Measurements from ENCODE around the gene NGDN. TPM values are rescaled to one million over a fixed set of nuclear protein-coding genes. Genes with fewer than 3 reads are reported as not detected.
"Not testable (repeated sequence)": the region's sequence is repeated elsewhere in the genome, so short reads cannot be mapped to it uniquely, and the experiment has no call there.

Gene NGDN
- total and polyA plus RNA-seq, 2 experiments from 2014 or later, result 47.2 to 47.6 TPM

GRCh38 chr14:23452237-23452636 lies 17.3 kb upstream of the NGDN start:
- Histone ChIP-seq H3K4me1 (ENCODE audit: insufficient read depth) (peaks cover 11% of the 10 kb centered on the region), H4K20me1 (ENCODE audit: insufficient read depth, poor library complexity, severe bottlenecking) (no peaks in the 10 kb centered on the region), H3K36me3 (replicated peaks; ENCODE audit: insufficient read depth, low read depth) (no peaks in the 10 kb centered on the region), H3K27me3 (no peaks in the 10 kb centered on the region), H3K9me2 (replicated peaks; ENCODE audit: insufficient read depth) (no peaks in the 10 kb centered on the region), H3K4me3 (no peak overlapping the region), H2AFZ (no peak overlapping the region), H3K9me3 (ENCODE audit: low read depth) (no peaks in the 10 kb centered on the region), H3K79me2 (no peaks in the 10 kb centered on the region), H3K4me2 (no peak overlapping the region), H3K27ac (no peak overlapping the region)
- no peak for DNase-seq (ENCODE audit: low spot score)
- TF ChIP-seq EZH2 (IDR thresholded peaks at IDR 0.05; ENCODE audit: borderline replicate concordance), result no peak
- no peak for TF ChIP-seq EZH2phosphoT487 (IDR thresholded peaks at IDR 0.05; ENCODE audit: low read depth, severe bottlenecking, unreplicated experiment)
- no peak for TF ChIP-seq CTCF (IDR thresholded peaks at IDR 0.05; ENCODE audit: poor library complexity)
- 92% methylated on average over 2 of the region's 2 CpGs for WGBS (ENCODE audit: low lambda C conversion rate, missing lambda C conversion rate)

GRCh38 chr14:23454445-23454856 lies 15.1 kb upstream of the NGDN start:
- 33% methylated on average over 1 of the region's 1 CpG for WGBS (ENCODE audit: low lambda C conversion rate, missing lambda C conversion rate)
- H3K4me1 ChIP-seq (ENCODE audit: insufficient read depth), result peaks cover 11% of the 10 kb centered on the region
- H2AFZ ChIP-seq, result no peak overlapping the region
- no peaks in the 10 kb centered on the region for H3K79me2 ChIP-seq
- no peaks in the 10 kb centered on the region for H4K20me1 ChIP-seq (ENCODE audit: insufficient read depth, poor library complexity, severe bottlenecking)
- H3K9me2 ChIP-seq (replicated peaks; ENCODE audit: insufficient read depth), result no peaks in the 10 kb centered on the region
- peak overlapping the region; percentile 19 for H3K27ac ChIP-seq
- no peaks in the 10 kb centered on the region for H3K9me3 ChIP-seq (ENCODE audit: low read depth)
- H3K27me3 ChIP-seq, result no peaks in the 10 kb centered on the region
- no peak overlapping the region for H3K4me3 ChIP-seq
- H3K36me3 ChIP-seq (replicated peaks; ENCODE audit: insufficient read depth, low read depth), result no peaks in the 10 kb centered on the region
- TF ChIP-seq CTCF (IDR thresholded peaks at IDR 0.05; ENCODE audit: poor library complexity) (no peak), EZH2 (IDR thresholded peaks at IDR 0.05; ENCODE audit: borderline replicate concordance) (no peak), EZH2phosphoT487 (IDR thresholded peaks at IDR 0.05; ENCODE audit: low read depth, severe bottlenecking, unreplicated experiment) (no peak)
- no peak overlapping the region for H3K4me2 ChIP-seq
- DNase-seq (ENCODE audit: low spot score), result no peak

- H3K4me2 ChIP-seq, result peak overlapping the region; percentile 20
Measured at GRCh38 chr14:23456883-23457586, 12.5 kb upstream of the NGDN start.

GRCh38 chr14:23457587-23458445 lies 11.7 kb upstream of the NGDN start:
- H3K4me1 ChIP-seq (ENCODE audit: insufficient read depth), result peaks cover 11% of the 10 kb centered on the region
- H3K4me3 ChIP-seq, result no peak overlapping the region
- TF ChIP-seq CTCF (IDR thresholded peaks at IDR 0.05; ENCODE audit: poor library complexity) (no peak), EZH2phosphoT487 (IDR thresholded peaks at IDR 0.05; ENCODE audit: low read depth, severe bottlenecking, unreplicated experiment) (no peak), EZH2 (IDR thresholded peaks at IDR 0.05; ENCODE audit: borderline replicate concordance) (no peak)
- peak overlapping the region; percentile 86 for H3K27ac ChIP-seq
- peak; percentile 76 for DNase-seq (ENCODE audit: low spot score)
- H3K79me2 ChIP-seq, result no peaks in the 10 kb centered on the region
- H3K27me3 ChIP-seq, result no peaks in the 10 kb centered on the region
- 80% methylated on average over 5 of the region's 5 CpGs for WGBS (ENCODE audit: low lambda C conversion rate, missing lambda C conversion rate)
- no peaks in the 10 kb centered on the region for H3K9me3 ChIP-seq (ENCODE audit: low read depth)
- no peaks in the 10 kb centered on the region for H3K36me3 ChIP-seq (replicated peaks; ENCODE audit: insufficient read depth, low read depth)
- peak overlapping the region; percentile 8 for H2AFZ ChIP-seq
- H4K20me1 ChIP-seq (ENCODE audit: insufficient read depth, poor library complexity, severe bottlenecking), result no peaks in the 10 kb centered on the region
- peak overlapping the region; percentile 50 for H3K4me2 ChIP-seq
- no peaks in the 10 kb centered on the region for H3K9me2 ChIP-seq (replicated peaks; ENCODE audit: insufficient read depth)

More at GRCh38 chr14:23456883-23457586, 12.5 kb upstream of the NGDN start:
- not testable (repeated sequence) for H3K27me3 ChIP-seq; H4K20me1 ChIP-seq (ENCODE audit: insufficient read depth, poor library complexity, severe bottlenecking); H3K79me2 ChIP-seq; H3K36me3 ChIP-seq (replicated peaks; ENCODE audit: insufficient read depth, low read depth); H2AFZ ChIP-seq; H3K9me3 ChIP-seq (ENCODE audit: low read depth); H3K9me2 ChIP-seq (replicated peaks; ENCODE audit: insufficient read depth); DNase-seq (ENCODE audit: low spot score); H3K4me3 ChIP-seq
- Histone ChIP-seq H3K4me1 (ENCODE audit: insufficient read depth) (peaks cover 11% of the 10 kb centered on the region), H3K27ac (peak overlapping the region; percentile 86)
- WGBS (ENCODE audit: low lambda C conversion rate, missing lambda C conversion rate), result 94% methylated on average over 9 of the region's 11 CpGs
